A549 (cell line): ENCODE data around the gene SKA3. TPM values are rescaled to one million over a fixed set of nuclear protein-coding genes. Genes with fewer than 3 reads are reported as not detected.
"Not testable (repeated sequence)": the region's sequence is repeated elsewhere in the genome, so short reads cannot be mapped to it uniquely, and the experiment has no call there.

Experiments
- ATAC-seq, 2 experiments: fragments of 200-7000 bp in 1 of 2; fragments of >200 bp in 1 of 2; cut with Nextera tagmentation in 1 of 2; cut with Tn5 transposase in 1 of 2; 3 replicates each; pipeline versions ENCODE4 v1.8.0 to v1.9.1; 2018 to 2020; ENCODE audit warnings: mild to moderate bottlenecking in 1 of 2, moderate library complexity in 1 of 2
- CTCF ChIA-PET: fragments of 300-600 bp; sonication (Branson Sonifier 250); formaldehyde crosslinking; extraction: SDS; loops from one replicate; lab custom pipeline; 2021; ENCODE audit warnings: antibody characterized with exemption, inconsistent platforms; lab: Yijun Ruan, JAX
- POLR2A ChIA-PET: fragments of 350-600 bp; formaldehyde crosslinking; extraction: SDS; loops from one replicate; lab custom pipeline; 2021; ENCODE audit warnings: antibody characterized with exemption, inconsistent platforms; lab: Yijun Ruan, JAX
- DNase-seq, 2 experiments: peaks; one replicate each; pipeline versions ENCODE4 v3.0.0 to v3.0.0-alpha.2; 2011 to 2016; ENCODE audit warnings: low read depth in 1 of 2, low spot score in 1 of 2
- FAIRE-seq: peaks from 2 replicates; lab custom pipeline; 2011; peaks lifted over from hg19 to GRCh38; lab: Jason Lieb, UNC
- H3K27ac ChIP-seq, 2 experiments: fragments of >200 bp; sonication (Bioruptor Twin); formaldehyde crosslinking; 3 replicates each; pipeline ENCODE4 v1.5.1; 2016 to 2017
- H3K4me1 ChIP-seq: fragments of >200 bp; sonication (Bioruptor Twin); formaldehyde crosslinking; 3 replicates; pipeline ENCODE4 v1.6.1; 2016
- H3K4me2 ChIP-seq: fragments of >200 bp; sonication (Bioruptor Twin); formaldehyde crosslinking; 3 replicates; pipeline ENCODE4 v1.6.1; 2016
- H3K4me3 ChIP-seq: fragments of >200 bp; sonication (Bioruptor Twin); formaldehyde crosslinking; 3 replicates; pipeline ENCODE4 v1.5.1; 2016
- H3K9me3 ChIP-seq: fragments of >200 bp; sonication (Bioruptor Twin); formaldehyde crosslinking; 3 replicates; pipeline ENCODE4 v1.6.1; 2016
- CBX2 ChIP-seq: fragments of 200-600 bp; sonication (generic); IDR thresholded peaks from 2 replicates; pipeline ENCODE4 v1.6.1; 2016; ENCODE audit warnings: low read depth, mild to moderate bottlenecking, borderline replicate concordance
- CBX8 ChIP-seq: fragments of 200-600 bp; sonication (generic); IDR thresholded peaks from 2 replicates; pipeline ENCODE4 v1.6.1; 2016
- CHD2 ChIP-seq: fragments of 150-350 bp; IDR thresholded peaks from 2 replicates; pipeline ENCODE4 v1.6.1; 2014; ENCODE audit warnings: low read length; ENCODE audit not compliant: partially characterized antibody
- CHD4 ChIP-seq: fragments of 200-600 bp; sonication (generic); IDR thresholded peaks from 2 replicates; pipeline ENCODE4 v1.6.1; 2016; ENCODE audit warnings: antibody characterized with exemption, mild to moderate bottlenecking, borderline replicate concordance
- EP300 ChIP-seq, 2 experiments: fragments of >200 bp; sonication (Bioruptor Twin); formaldehyde crosslinking; IDR thresholded peaks; 2 replicates in 1 of 2; 3 replicates in 1 of 2; pipeline ENCODE4 v1.6.1; 2016 to 2017
- FOSB ChIP-seq: fragments of 250-450 bp; sonication (Bioruptor Pico); IDR thresholded peaks from 2 replicates; pipeline ENCODE4 v1.5.0; 2020; ENCODE audit warnings: mild to moderate bottlenecking, moderate library complexity
- HOXB13 ChIP-seq: fragments of 250-450 bp; sonication (Bioruptor Pico); IDR thresholded peaks from 2 replicates; pipeline ENCODE4 v1.5.0; 2020; ENCODE audit warnings: low read depth, mild to moderate bottlenecking, moderate library complexity
- JUN ChIP-seq, 2 experiments: fragments of >200 bp; sonication (Bioruptor Twin); formaldehyde crosslinking; IDR thresholded peaks; 2 replicates in 1 of 2; 3 replicates in 1 of 2; pipeline ENCODE4 v1.6.1; 2016 to 2017
- KDM1A ChIP-seq: fragments of 200-600 bp; sonication (generic); IDR thresholded peaks from 2 replicates; pipeline ENCODE4 v1.6.1; 2016; ENCODE audit warnings: low read depth, mild to moderate bottlenecking
- MAFK ChIP-seq: fragments of 450-650 bp; IDR thresholded peaks from 2 replicates; pipeline ENCODE4 v1.6.1; 2014; ENCODE audit not compliant: partially characterized antibody
- PHF8 ChIP-seq: fragments of 200-600 bp; sonication (generic); IDR thresholded peaks from 2 replicates; pipeline ENCODE4 v1.6.1; 2016; ENCODE audit warnings: low read depth, mild to moderate bottlenecking, antibody characterized with exemption, moderate library complexity, borderline replicate concordance
- POLR2A ChIP-seq: IDR thresholded peaks from 2 replicates; pipeline ENCODE4 v1.6.1; 2012; ENCODE audit warnings: mild to moderate bottlenecking, low read length
- RAD21 ChIP-seq, 2 experiments: fragments of >200 bp in 1 of 2; sonication (Bioruptor Twin) in 1 of 2; formaldehyde crosslinking in 1 of 2; IDR thresholded peaks in 1 of 2; conservative IDR thresholded peaks in 1 of 2; 2 replicates in 1 of 2; 3 replicates in 1 of 2; pipeline ENCODE4 v1.6.1; 2012 to 2018; ENCODE audit warnings: inconsistent platforms in 1 of 2
- RCOR1 ChIP-seq: fragments of 150-350 bp; IDR thresholded peaks from 2 replicates; pipeline ENCODE4 v1.6.1; 2014; ENCODE audit warnings: antibody characterized with exemption, low read length, low read depth
- SREBF2 ChIP-seq: fragments of 450-650 bp; IDR thresholded peaks from 2 replicates; pipeline ENCODE4 v1.6.1; 2014; ENCODE audit warnings: mild to moderate bottlenecking, moderate library complexity
- TFCP2L1 ChIP-seq: fragments of 250-450 bp; sonication (Bioruptor Pico); IDR thresholded peaks from 2 replicates; pipeline ENCODE4 v1.5.0; 2021; ENCODE audit warnings: mild to moderate bottlenecking
- ZC3H11A ChIP-seq: fragments of 450-650 bp; IDR thresholded peaks from 2 replicates; pipeline ENCODE4 v1.6.1; 2014; ENCODE audit warnings: antibody characterized with exemption, mild to moderate bottlenecking
- ZNF302 ChIP-seq: fragments of 250-450 bp; sonication (Bioruptor Pico); IDR thresholded peaks from 2 replicates; pipeline ENCODE4 v1.9.0; 2021; ENCODE audit warnings: inconsistent platforms, mild to moderate bottlenecking, moderate library complexity
- WGBS: methylation state at CpG from one replicate; pipeline ENCODE4 v1.1.6; 2017; ENCODE audit errors: missing lambda C conversion rate; 5-methylcytosine and 5-hydroxymethylcytosine counted together
- polyA plus RNA-seq, 4 experiments: library from polyadenylated mRNA; depleted of rRNA in 3 of 4; stranded (reverse); fragments of >200 nt; fragmentation: RNase III in 1 of 4; extraction: RNeasy Plus Mini Kit Qiagen cat#74134 plus additional on column Dnase treatment in 1 of 4; gene quantifications; 2 replicates in 3 of 4; 3 replicates in 1 of 4; pipeline ENCODE4 v1.2.3, GENCODE V29; 2011 to 2017
- TF ChIP-seq, protein P1 (sequence below): IDR thresholded peaks from 2 replicates; pipeline ENCODE4 v1.6.1; 2012
- TF ChIP-seq, protein P2 (sequence below): fragments of >200 bp; sonication (Bioruptor Twin); formaldehyde crosslinking; IDR thresholded peaks from 3 replicates; pipeline ENCODE4 v1.6.1; 2016
- TF ChIP-seq, protein P3 (sequence below): fragments of 450-650 bp; IDR thresholded peaks from 2 replicates; pipeline ENCODE4 v1.6.1; 2014; ENCODE audit warnings: antibody characterized with exemption
- TF ChIP-seq, protein P4 (sequence below): fragments of 250-450 bp; sonication (Bioruptor Pico); IDR thresholded peaks from 2 replicates; pipeline ENCODE4 v1.5.0; 2021; ENCODE audit warnings: mild to moderate bottlenecking, moderate library complexity, borderline replicate concordance
- TF ChIP-seq, protein P5 (sequence below): fragments of 150-350 bp; IDR thresholded peaks from 2 replicates; pipeline ENCODE4 v1.6.1; 2014; ENCODE audit warnings: low read depth, mild to moderate bottlenecking, low read length

The SKA3 gene
- polyA plus RNA-seq, 2 of the 4 experiments (the other 2 are of a cell fraction): 13.5 to 19.2 TPM

DNA sequence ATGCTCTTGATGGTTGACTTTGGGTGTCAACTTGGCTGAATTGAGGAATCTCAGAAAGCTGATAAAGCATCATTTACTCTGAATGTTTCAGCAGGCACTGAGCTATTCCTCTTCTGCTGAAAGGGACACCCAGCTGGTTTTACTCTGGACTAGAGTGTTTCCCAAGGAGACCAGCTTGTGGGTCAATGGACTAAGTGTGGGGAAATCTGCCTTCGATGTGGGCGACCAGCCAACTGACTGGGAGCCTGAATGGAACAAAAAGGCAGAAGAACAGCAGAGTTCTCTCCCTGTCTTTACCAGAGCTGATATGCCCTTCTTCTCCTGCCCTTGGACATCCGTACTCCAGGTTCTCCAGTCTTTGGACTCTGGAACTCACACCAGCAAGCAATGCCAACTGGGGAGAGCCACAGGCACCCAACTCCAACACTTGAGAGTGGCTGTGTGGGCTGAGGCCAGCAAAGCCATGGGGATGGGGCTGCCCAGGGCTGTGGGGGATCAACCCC, 32.4 kb upstream of the SKA3 start:
- POLR2A ChIA-PET: interaction anchor here (0.6 kb wide), 1 partner anchor 272 kb away, joined by 6 read pairs; no protein-coding TSS in a partner anchor

DNA sequence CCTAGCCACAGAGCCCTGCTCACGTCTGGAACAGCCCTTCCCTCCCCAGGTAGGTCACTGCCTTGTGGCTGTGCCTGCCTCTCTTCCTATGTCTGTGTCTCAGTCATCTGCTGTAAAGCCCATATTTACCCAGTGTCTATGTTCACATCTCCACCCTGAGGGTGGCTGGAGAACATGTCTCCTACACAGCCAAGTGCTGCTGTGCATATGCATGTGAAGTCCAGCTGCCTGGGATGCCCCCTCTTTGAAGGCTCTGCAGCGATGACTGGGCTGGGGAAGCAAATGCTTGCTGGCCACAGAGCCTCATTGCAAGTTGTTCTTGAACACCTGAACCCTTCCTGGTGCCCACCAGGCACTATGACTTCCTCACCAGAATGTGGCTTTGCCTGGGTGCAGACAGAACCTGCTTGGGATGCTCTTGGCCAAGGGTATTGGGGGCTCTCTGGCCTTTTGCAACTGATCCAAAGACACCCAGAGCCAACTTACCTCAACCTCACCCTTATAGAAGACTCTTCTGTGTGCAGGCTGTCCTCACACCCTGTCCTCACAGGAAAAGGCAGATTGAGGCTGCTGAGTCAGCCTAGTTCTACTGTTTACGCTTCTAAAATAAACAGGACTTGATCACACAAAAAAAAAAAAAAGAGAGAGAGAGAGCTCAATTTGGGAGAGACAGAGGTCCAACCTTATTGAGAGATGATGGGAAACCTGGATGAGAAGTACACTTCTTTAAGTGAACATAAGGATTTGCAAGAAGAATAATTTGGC, 26.6 kb upstream of the SKA3 start:
- WGBS: 5% methylated on average over 2 of the region's 3 CpGs
- Histone ChIP-seq H3K27ac (no peak overlapping the region), H3K4me2 (no peak overlapping the region)
- no peak for DNase-seq
- TF ChIP-seq ZC3H11A (no peak), JUN (IDR thresholded peaks at IDR 0.05) (no peak), CBX8 (no peak), ZNF302 (CRISPR knock-in tag) (no peak), CHD4 (no peak), KDM1A (no peak), MAFK (no peak), RCOR1 (no peak), TFCP2L1 (CRISPR knock-in tag) (no peak), CHD2 (no peak)
- TF ChIP-seq, protein P1, sequence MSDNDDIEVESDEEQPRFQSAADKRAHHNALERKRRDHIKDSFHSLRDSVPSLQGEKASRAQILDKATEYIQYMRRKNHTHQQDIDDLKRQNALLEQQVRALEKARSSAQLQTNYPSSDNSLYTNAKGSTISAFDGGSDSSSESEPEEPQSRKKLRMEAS: no peak
- TF ChIP-seq, all 56 proteins: peak for 0
- Histone ChIP-seq H3K9me3 (no peaks in the 10 kb centered on the region), H3K4me3 (no peak overlapping the region), H3K4me1 (no peaks in the 10 kb centered on the region)
- CTCF ChIA-PET: no interaction called here
- ATAC-seq (no peak), FAIRE-seq (no peak)
- POLR2A ChIA-PET: no interaction called here

More for the DNA sequence above, 32.4 kb upstream of the SKA3 start:
- DNase-seq (no peak), ATAC-seq (no peak), FAIRE-seq (no peak)
- Histone ChIP-seq H3K9me3 (no peaks in the 10 kb centered on the region; the same call in 2 of the 3 replicates), H3K4me2 (no peak overlapping the region), H3K4me1 (no peaks in the 10 kb centered on the region), H3K27ac (no peak overlapping the region), H3K4me3 (no peak overlapping the region)
- 85% methylated on average over 3 of the region's 3 CpGs for WGBS
- CTCF ChIA-PET: interaction anchor here (1.3 kb wide), 1 partner anchor 12 kb away, joined by 5 read pairs; no protein-coding TSS in a partner anchor
- TF ChIP-seq CBX2 (no peak), RAD21 (conservative IDR thresholded peaks at IDR 0.05 in 1 of 2, IDR thresholded peaks at IDR 0.05 in 1 of 2) (no peak), FOSB (CRISPR knock-in tag) (no peak), SREBF2 (no peak), KDM1A (no peak), EP300 (IDR thresholded peaks at IDR 0.05) (no peak), PHF8 (no peak), MAFK (no peak), HOXB13 (CRISPR knock-in tag) (no peak), POLR2A (no peak)
- TF ChIP-seq, protein P2, sequence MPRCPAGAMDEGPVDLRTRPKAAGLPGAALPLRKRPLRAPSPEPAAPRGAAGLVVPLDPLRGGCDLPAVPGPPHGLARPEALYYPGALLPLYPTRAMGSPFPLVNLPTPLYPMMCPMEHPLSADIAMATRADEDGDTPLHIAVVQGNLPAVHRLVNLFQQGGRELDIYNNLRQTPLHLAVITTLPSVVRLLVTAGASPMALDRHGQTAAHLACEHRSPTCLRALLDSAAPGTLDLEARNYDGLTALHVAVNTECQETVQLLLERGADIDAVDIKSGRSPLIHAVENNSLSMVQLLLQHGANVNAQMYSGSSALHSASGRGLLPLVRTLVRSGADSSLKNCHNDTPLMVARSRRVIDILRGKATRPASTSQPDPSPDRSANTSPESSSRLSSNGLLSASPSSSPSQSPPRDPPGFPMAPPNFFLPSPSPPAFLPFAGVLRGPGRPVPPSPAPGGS: no peak
- TF ChIP-seq, protein P3, sequence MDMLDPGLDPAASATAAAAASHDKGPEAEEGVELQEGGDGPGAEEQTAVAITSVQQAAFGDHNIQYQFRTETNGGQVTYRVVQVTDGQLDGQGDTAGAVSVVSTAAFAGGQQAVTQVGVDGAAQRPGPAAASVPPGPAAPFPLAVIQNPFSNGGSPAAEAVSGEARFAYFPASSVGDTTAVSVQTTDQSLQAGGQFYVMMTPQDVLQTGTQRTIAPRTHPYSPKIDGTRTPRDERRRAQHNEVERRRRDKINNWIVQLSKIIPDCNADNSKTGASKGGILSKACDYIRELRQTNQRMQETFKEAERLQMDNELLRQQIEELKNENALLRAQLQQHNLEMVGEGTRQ: no peak
- TF ChIP-seq, protein P4, sequence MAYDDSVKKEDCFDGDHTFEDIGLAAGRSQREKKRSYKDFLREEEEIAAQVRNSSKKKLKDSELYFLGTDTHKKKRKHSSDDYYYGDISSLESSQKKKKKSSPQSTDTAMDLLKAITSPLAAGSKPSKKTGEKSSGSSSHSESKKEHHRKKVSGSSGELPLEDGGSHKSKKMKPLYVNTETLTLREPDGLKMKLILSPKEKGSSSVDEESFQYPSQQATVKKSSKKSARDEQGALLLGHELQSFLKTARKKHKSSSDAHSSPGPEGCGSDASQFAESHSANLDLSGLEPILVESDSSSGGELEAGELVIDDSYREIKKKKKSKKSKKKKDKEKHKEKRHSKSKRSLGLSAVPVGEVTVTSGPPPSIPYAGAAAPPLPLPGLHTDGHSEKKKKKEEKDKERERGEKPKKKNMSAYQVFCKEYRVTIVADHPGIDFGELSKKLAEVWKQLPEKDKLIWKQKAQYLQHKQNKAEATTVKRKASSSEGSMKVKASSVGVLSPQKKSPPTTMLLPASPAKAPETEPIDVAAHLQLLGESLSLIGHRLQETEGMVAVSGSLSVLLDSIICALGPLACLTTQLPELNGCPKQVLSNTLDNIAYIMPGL (CRISPR knock-in tag): no peak
- TF ChIP-seq, protein P5, sequence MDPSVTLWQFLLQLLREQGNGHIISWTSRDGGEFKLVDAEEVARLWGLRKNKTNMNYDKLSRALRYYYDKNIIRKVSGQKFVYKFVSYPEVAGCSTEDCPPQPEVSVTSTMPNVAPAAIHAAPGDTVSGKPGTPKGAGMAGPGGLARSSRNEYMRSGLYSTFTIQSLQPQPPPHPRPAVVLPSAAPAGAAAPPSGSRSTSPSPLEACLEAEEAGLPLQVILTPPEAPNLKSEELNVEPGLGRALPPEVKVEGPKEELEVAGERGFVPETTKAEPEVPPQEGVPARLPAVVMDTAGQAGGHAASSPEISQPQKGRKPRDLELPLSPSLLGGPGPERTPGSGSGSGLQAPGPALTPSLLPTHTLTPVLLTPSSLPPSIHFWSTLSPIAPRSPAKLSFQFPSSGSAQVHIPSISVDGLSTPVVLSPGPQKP: no peak

DNA sequence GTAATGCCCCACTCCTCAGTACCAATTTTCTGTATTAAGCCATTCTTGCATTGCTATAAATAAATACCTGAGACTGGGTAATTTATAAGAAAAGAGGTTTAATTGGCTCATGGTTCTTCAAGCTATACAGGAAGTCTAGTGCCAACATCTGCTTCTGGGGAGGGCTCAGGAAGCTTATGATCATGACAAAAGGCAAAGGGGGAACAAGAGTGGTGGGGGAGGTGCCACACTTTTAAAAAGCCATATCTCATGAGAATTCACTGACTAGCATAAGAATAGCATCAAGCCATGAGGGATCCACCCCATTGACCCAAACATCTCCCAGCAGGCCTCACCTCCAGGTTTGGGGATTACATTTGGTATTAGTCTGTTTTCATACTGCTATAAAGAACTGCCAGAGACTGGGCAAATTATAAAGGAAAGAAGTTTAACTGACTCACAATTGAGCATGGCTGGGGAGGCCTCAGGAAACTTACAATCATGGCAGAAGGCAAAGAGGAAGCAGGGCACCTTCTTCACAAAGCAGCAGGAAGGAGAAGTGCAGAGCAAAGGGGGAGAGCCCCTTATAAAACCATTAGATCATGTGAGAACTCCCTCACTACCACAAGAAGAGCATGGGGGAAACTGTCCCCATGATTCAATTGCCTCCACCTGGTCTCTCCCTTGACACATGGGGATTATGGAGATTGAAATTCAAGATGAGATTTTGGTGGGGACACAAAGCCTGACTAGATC, 25.3 kb upstream of the SKA3 start:
- FAIRE-seq, H3K4me2 ChIP-seq, ATAC-seq, H3K4me1 ChIP-seq, H3K4me3 ChIP-seq, POLR2A ChIA-PET, H3K27ac ChIP-seq, DNase-seq, H3K9me3 ChIP-seq: not testable (repeated sequence)
- CTCF ChIA-PET: interaction anchor here (0.6 kb wide), 1 partner anchor 48 kb away, joined by 3 read pairs; no protein-coding TSS in a partner anchor

DNA sequence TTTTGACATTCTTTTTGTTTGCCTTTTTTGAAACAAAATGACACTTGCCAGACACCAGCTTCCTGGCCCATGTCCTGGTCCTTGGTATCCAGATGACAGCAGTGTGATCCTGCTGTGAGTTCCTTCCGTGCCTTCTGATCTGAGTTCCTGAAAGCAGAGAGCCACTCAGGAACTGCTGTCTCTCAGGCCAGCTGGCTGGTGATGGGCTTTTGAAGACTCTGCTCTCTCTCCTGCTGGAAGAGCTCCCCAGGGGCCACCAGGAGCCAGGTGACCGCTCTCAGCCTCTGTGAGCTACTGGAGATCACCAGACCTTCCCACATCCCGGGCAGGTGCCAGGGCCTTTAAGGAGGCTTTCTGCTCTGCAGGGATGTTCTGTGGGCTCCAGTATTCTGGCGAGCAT, 22.0 kb upstream of the SKA3 start:
- H3K4me3 ChIP-seq, CTCF ChIA-PET, H3K9me3 ChIP-seq, H3K27ac ChIP-seq, ATAC-seq, FAIRE-seq, H3K4me2 ChIP-seq, H3K4me1 ChIP-seq, DNase-seq: not testable (repeated sequence)
- WGBS: 56% methylated on average over 1 of the region's 4 CpGs
- POLR2A ChIA-PET: interaction anchor here (1.0 kb wide), 1 partner anchor 22 kb away, joined by 3 read pairs; the partner anchor contains the start of genes MRPL57 and SKA3
